B cell (primary cell): ENCODE measurements around the gene STARD3. TPM values are rescaled to one million over a fixed set of nuclear protein-coding genes. Genes with fewer than 3 reads are reported as not detected.

Experiments
- ATAC-seq: fragments of 200-7000 bp; cut with Tn5 transposase; one replicate; pipeline ENCODE4 v1.10.0; 2021; ENCODE audit warnings: low read depth, mild to moderate bottlenecking, moderate number of reproducible peaks, moderate library complexity
- CTCF ChIA-PET: fragments of 350-600 bp; sonication (Branson Sonifier 250); formaldehyde crosslinking; loops from one replicate; lab custom pipeline; 2021; ENCODE audit warnings: antibody characterized with exemption, inconsistent platforms; lab: Charles Lee
- POLR2A ChIA-PET: fragments of 350-600 bp; sonication (Branson Sonifier 250); formaldehyde crosslinking; loops from one replicate; lab custom pipeline; 2021; ENCODE audit warnings: antibody characterized with exemption; lab: Charles Lee
- DNase-seq: peaks from one replicate; pipeline ENCODE4 v3.0.0; 2013
- H2AFZ ChIP-seq: 2 replicates; pipeline ENCODE4 v1.6.1; 2012; ENCODE audit warnings: mild to moderate bottlenecking, low read depth, low read length; ENCODE audit not compliant: insufficient read depth, poor library complexity, severe bottlenecking
- H3K27ac ChIP-seq, 2 donors: 1 replicate in 1 of 2; 2 replicates in 1 of 2; pipeline ENCODE4 v1.5.1; 2012 to 2013; ENCODE audit warnings: low read length in 2 of 2, mild to moderate bottlenecking in 2 of 2, moderate library complexity in 1 of 2
- H3K27me3 ChIP-seq, 4 experiments: fragments of 200-600 bp in 1 of 4; sonication (generic) in 1 of 4; replicated peaks in 1 of 4; 1 replicate in 2 of 4; 2 replicates in 2 of 4; pipeline versions ENCODE4 v1.6.1 to v1.7.0; 2013 to 2016; ENCODE audit warnings: low read length in 3 of 4, mild to moderate bottlenecking in 2 of 4, mixed read lengths in 1 of 4, moderate library complexity in 1 of 4; ENCODE audit not compliant: insufficient read depth in 4 of 4, control insufficient read depth in 3 of 4; ENCODE audit errors: control extremely low read depth in 1 of 4
- H3K36me3 ChIP-seq, 2 experiments: replicated peaks in 1 of 2; 1 replicate in 1 of 2; 2 replicates in 1 of 2; pipeline versions ENCODE4 v1.6.1 to v1.7.1; 2013; ENCODE audit warnings: low read length in 1 of 2; ENCODE audit not compliant: insufficient read depth in 2 of 2, control insufficient read depth in 1 of 2; ENCODE audit errors: control extremely low read depth in 1 of 2, extremely low read depth in 1 of 2
- H3K4me1 ChIP-seq, 2 donors: fragments of 200-600 bp in 1 of 2; sonication (generic) in 1 of 2; 1 replicate in 1 of 2; 2 replicates in 1 of 2; pipeline versions ENCODE4 v1.5.1 to v1.6.1; 2013 to 2017; ENCODE audit warnings: low read length in 2 of 2; ENCODE audit not compliant: control insufficient read depth in 2 of 2, insufficient read depth in 2 of 2
- H3K4me2 ChIP-seq: replicated peaks from 2 replicates; pipeline ENCODE3; 2012; ENCODE audit warnings: mild to moderate bottlenecking, low read depth, low read length; ENCODE audit not compliant: poor library complexity, severe bottlenecking
- H3K4me3 ChIP-seq, 5 experiments: fragments of 200-600 bp in 1 of 5; sonication (generic) in 1 of 5; 1 replicate in 3 of 5; 2 replicates in 2 of 5; pipeline versions ENCODE4 v1.5.1 to v1.7.0; 2011 to 2016; ENCODE audit warnings: low read length in 4 of 5, mild to moderate bottlenecking in 4 of 5, low read depth in 2 of 5, control low read depth in 1 of 5, moderate library complexity in 1 of 5; ENCODE audit not compliant: insufficient read depth in 1 of 5; ENCODE audit errors: control extremely low read depth in 1 of 5, extremely low read depth in 1 of 5
- H3K79me2 ChIP-seq: fragments of 200-600 bp; sonication (generic); one replicate; pipeline ENCODE4 v1.6.0; 2016; ENCODE audit warnings: low read length; ENCODE audit not compliant: control insufficient read depth, insufficient read depth
- H3K9ac ChIP-seq: fragments of 200-600 bp; sonication (generic); 2 replicates; pipeline ENCODE4 v1.6.1; 2017; ENCODE audit warnings: mild to moderate bottlenecking, low read length, moderate library complexity
- H3K9me3 ChIP-seq, 3 donors: one replicate each; pipeline versions ENCODE4 v1.6.1 to v1.7.1; 2013; ENCODE audit warnings: low read length in 2 of 3; ENCODE audit not compliant: control insufficient read depth in 2 of 3, insufficient read depth in 1 of 3; ENCODE audit errors: control extremely low read depth in 1 of 3
- H4K20me1 ChIP-seq: 2 replicates; pipeline ENCODE4 v1.6.0; 2012; ENCODE audit warnings: mild to moderate bottlenecking, low read length; ENCODE audit not compliant: insufficient read depth, control insufficient read depth, poor library complexity, severe bottlenecking
- H3K27ac Mint-ChIP-seq: one replicate; pipeline ENCODE4 v1.8.0; 2021; ENCODE audit warnings: mixed read lengths
- H3K27me3 Mint-ChIP-seq: one replicate; pipeline ENCODE4 v1.8.0; 2021; ENCODE audit warnings: mixed read lengths
- H3K4me1 Mint-ChIP-seq: one replicate; pipeline ENCODE4 v1.8.0; 2021; ENCODE audit warnings: mixed read lengths
- H3K4me3 Mint-ChIP-seq: one replicate; pipeline ENCODE4 v1.8.0; 2021; ENCODE audit warnings: mixed read lengths
- H3K9me3 Mint-ChIP-seq: one replicate; pipeline ENCODE4 v1.8.0; 2022; ENCODE audit warnings: mixed read lengths; ENCODE audit not compliant: insufficient read depth
- CTCF ChIP-seq: fragments of 200-600 bp; IDR thresholded peaks from one replicate; pipeline ENCODE4 v1.8.0; 2022; ENCODE audit warnings: antibody characterized with exemption, mild to moderate bottlenecking
- EZH2 ChIP-seq: IDR thresholded peaks from 2 replicates; pipeline ENCODE4 v1.6.1; 2012; ENCODE audit warnings: borderline replicate concordance, low read depth, mild to moderate bottlenecking, moderate library complexity, low read length; ENCODE audit not compliant: insufficient read depth, poor library complexity, severe bottlenecking
- WGBS: methylation state at CpG from one replicate; pipeline ENCODE4 v1.1.5; 2013; ENCODE audit warnings: missing lambda C conversion rate; ENCODE audit not compliant: insufficient coverage; 5-methylcytosine and 5-hydroxymethylcytosine counted together
- intact Hi-C: fragments of 100-400 bp; cut with micrococcal nuclease; formaldehyde crosslinking; loops from one replicate; pipeline ENCODE4 v1.10.0; 2022
- polyA plus RNA-seq: library from polyadenylated mRNA; depleted of rRNA; stranded (reverse); fragments of >200 nt; gene quantifications from 2 replicates; pipeline ENCODE4 v1.2.3, GENCODE V29; 2012
- total RNA-seq, 2 donors: library from RNA; stranded (reverse); fragments of 120-200 nt in 1 of 2; gene quantifications; 1 replicate in 1 of 2; 2 replicates in 1 of 2; pipeline versions ENCODE4 v1.2.3 to v1.2.4, GENCODE V29; 2013 to 2022

Gene STARD3
- total and polyA plus RNA-seq, 2 donors (not counting 1 experiment from before 2014, with no cell fraction given), result 93.1 to 231 TPM

- CTCF ChIA-PET, result interaction anchor here (0.7 kb wide), 1 partner anchor 36 kb away, joined by 3 read pairs; no protein-coding TSS in a partner anchor
These were observed 66.3 kb downstream of the STARD3 start for GRCh38 chr17:39702901-39703893.

More at GRCh38 chr17:39702901-39703893, 66.3 kb downstream of the STARD3 start:
- DNase-seq (peak; percentile 34), ATAC-seq (peak; percentile 33)
- Mint-ChIP-seq H3K4me1 (peaks cover 18% of the 10 kb centered on the region), H3K9me3 (no peaks in the 10 kb centered on the region), H3K27ac (no peak overlapping the region), H3K4me3 (no peak overlapping the region), H3K27me3 (peaks cover 30% of the 10 kb centered on the region)
- Histone ChIP-seq H3K4me1 (peaks cover 17 to 24% of the 10 kb centered on the region in 2 donors), H3K4me3 (no peak overlapping the region), H3K79me2 (no peaks in the 10 kb centered on the region), H3K4me2 (no peak overlapping the region), H3K27me3 (peaks cover 0 to 33% (median 17%) of the 10 kb centered on the region in 4 experiments), H3K9me3 (peaks cover 0 to 4% (median 0%) of the 10 kb centered on the region in 3 donors), H3K27ac (no peak overlapping the region), H3K9ac (no peak overlapping the region), H4K20me1 (no peaks in the 10 kb centered on the region), H2AFZ (no peak overlapping the region), H3K36me3 (no peaks in the 10 kb centered on the region)
- intact Hi-C loops, result no loop called here
- WGBS, result 88% methylated on average over 2 of the region's 12 CpGs
- POLR2A ChIA-PET, result no interaction called here
- TF ChIP-seq EZH2 (no peak), CTCF (no peak)
